Measurements from ENCODE around the gene EIF6.
"Not testable (repeated sequence)": the region's sequence is repeated elsewhere in the genome, so short reads cannot be mapped to it uniquely, and the experiment has no call there.

The EIF6 gene

DNA sequence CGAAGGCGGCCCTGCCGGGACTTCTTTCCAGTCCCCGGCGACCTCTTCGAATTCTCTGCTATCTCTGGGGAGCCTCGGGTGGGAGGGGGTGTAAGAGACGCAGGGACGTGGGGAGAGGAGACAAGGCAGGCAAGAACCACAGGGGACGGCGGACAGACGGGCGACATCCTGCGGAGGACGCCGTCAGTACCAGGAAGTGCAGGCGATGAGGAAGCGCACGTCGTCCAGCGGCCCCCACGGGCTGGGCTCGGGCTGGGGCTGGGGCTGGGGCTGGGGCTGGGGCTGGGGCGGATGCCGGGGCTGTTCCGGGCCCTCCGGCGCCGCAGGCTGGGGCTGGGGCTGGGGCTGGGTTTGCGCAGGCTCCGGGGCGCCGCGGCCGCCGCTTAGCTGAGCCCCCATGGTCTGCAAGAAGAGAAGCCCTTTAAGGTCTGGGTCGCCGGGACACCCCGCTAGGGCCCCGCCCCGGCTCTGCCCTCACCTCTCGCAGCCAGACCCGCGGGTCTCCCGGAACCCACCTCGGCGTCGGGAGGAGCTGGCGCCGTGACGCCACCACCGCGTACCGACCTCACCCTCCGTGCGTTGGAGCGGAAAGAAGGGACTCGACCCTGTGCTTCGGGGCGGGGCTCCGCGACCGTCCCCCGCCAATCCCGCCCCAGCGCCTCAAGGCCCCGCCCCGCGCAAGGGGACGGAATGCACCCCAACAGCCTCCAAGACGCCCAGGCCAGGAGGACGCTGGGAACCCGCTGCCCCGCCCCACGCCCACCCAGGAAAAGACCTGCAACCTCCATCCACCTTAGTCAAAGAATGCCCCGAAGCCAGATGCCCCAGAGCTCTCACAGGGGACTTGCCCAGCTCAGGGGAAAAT lies 6.8 kb downstream of the EIF6 start, which contains the start of gene MMP24OS:
MMP24OS (minus strand) TSS at position 592 of the 865 bp plus-strand sequence; CDS start at position 399, 193 bp downstream.
- DNase-seq (ENCODE audit: low spot score), result peak; percentile 80

DNA sequence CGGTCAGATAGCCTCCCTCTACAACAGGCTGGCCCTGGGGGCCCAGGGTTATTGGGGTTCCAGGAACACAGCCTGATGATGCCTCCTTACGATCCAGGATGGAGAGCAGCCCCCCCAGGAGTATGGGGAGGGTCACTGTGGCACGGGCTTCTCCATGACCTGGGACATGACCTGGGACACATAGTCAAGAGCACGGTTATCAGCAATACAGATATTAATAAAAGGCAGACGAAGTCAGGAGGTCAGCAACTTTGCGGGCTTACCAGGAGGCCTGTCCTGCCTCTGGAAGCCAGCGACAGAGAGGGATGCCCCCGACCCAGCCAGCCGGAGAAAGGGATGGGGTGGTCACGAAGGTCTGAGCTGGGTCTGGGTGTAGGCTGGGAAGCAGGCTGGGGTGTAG lies 7.4 kb downstream of the EIF6 start:
- no peak for DNase-seq (ENCODE audit: low spot score)

DNA sequence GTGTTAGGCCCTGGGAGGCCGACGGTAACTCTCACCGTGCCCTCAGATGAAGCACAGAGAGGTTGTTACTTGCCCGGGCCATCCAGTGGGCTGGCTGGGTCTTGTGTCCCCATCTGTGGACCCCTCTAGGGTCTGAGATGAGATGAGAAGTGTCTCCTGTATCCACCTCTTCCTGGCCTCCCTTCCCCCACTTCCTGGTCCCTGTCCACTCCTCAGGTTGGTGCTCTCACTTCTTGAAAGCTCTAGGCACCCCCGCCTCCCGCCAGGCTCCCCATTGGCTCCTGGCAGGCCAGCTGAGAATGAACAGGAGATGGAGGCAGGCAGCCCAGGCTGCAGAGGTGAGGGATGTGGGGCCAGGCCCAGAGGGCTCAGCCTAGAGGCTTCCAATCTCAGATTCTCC lies 8.2 kb downstream of the EIF6 start:
- no peak for DNase-seq (ENCODE audit: low spot score)

DNA sequence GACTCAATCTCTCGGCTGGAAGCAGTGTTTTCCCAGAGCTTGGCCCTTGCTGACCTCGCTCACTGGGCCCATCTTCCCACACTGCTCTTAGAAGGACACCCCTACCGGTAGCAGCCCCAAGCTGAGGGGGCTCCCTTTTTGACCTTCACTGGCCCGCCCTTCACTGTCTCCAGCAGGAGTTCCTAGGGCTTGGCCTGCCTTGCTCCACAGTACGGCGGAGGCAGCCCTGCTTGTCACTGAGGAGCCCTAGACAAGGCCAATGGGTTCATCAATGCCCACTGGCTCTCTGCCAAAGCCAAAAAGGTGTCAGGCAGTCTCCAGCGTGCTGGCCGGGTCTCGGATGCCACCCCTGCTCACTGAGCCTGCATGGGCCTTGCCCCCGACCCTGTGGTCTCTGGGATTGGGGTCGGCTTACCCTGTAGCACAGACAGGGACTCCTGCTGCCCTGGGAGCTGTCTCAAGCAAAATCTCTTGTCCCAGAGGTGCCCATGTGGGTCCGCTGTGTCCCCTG lies 8.8 kb downstream of the EIF6 start:
- DNase-seq (ENCODE audit: low spot score), result no peak

DNA sequence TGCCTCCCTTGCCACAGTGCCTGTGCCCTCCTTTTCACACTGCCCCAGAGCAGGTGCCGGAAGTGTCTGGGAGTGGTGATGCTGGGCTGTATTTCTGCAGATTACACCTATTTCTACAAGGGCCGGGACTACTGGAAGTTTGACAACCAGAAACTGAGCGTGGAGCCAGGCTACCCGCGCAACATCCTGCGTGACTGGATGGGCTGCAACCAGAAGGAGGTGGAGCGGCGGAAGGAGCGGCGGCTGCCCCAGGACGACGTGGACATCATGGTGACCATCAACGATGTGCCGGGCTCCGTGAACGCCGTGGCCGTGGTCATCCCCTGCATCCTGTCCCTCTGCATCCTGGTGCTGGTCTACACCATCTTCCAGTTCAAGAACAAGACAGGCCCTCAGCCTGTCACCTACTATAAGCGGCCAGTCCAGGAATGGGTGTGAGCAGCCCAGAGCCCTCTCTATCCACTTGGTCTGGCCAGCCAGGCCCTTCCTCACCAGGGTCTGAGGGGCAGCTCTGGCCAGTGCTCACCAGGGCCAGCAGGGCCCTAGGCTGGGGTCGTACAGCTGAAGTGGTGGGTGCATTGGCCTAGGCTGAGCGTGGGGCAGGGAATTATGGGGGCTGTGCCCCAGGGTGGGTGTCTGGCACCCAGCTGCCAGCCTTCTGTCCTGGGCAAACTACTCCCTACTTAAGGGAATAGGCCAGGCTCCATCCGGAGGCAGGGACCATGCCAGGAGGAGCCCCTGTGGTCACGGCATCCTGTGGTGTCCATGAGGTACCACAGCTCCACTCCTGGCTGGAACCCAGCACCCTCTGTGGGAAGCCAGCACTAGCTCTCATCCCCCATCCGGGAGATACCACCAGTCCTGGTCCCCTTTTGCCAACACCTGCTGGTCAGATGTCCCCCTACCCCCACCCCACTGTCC lies 10.1 kb downstream of the EIF6 start:
- DNase-seq (ENCODE audit: low spot score), result no peak

DNA sequence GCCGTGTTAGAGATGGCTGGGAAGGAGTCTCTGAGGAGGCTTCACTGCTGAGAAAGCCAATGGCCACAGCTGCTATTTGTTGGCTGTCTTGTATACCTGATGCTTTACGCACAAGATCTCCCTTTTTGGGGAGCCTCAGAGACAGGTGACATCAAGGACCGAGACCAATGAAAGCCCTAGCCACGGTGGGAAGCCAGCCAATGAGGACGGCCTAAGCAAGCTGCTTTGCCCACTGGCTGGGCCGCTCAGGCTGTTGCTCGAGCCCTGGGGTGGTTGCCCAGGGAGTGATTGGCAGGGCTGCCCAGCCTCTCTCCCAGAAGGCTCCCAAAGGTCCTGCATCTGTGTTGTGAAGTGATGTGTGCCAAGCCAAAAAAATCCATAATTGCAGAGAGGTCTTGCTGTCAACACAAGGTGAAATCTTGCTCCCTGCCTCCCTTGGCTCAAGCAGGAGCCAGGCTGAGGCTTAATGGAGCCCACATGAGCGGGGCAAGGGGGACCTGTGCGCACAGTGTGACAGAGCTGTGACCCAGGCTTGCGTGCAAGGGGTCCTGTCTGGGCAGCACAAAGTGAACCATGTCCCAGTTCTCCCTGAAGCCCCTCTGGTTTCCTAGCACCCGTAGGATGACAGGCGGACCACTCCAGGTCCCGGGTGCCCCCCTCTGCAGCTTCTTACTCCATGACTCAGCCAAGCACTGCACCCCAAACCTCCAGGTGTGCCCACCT lies 11.0 kb downstream of the EIF6 start:
- no peak for DNase-seq (ENCODE audit: low spot score)

DNA sequence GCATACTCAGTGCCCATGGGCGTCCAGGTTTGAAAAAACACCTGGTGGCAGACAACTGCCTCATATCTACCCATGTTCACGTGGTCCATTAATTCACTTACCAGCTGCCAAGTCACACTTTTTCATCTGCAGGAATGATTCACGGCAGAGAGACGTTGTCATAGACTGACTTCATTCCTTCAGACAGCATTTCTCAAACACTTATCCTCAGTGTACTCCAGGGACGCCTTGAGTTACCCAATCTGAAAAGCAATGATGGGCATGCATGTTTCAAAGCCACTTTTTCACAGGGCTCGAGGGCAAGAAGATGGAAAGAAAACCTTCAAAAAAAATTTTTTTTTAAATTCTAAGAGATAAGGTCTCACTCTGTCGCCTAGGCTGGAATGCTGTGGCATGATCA lies 12.7 kb downstream of the EIF6 start:
- DNase-seq (ENCODE audit: low spot score), result no peak

DNA sequence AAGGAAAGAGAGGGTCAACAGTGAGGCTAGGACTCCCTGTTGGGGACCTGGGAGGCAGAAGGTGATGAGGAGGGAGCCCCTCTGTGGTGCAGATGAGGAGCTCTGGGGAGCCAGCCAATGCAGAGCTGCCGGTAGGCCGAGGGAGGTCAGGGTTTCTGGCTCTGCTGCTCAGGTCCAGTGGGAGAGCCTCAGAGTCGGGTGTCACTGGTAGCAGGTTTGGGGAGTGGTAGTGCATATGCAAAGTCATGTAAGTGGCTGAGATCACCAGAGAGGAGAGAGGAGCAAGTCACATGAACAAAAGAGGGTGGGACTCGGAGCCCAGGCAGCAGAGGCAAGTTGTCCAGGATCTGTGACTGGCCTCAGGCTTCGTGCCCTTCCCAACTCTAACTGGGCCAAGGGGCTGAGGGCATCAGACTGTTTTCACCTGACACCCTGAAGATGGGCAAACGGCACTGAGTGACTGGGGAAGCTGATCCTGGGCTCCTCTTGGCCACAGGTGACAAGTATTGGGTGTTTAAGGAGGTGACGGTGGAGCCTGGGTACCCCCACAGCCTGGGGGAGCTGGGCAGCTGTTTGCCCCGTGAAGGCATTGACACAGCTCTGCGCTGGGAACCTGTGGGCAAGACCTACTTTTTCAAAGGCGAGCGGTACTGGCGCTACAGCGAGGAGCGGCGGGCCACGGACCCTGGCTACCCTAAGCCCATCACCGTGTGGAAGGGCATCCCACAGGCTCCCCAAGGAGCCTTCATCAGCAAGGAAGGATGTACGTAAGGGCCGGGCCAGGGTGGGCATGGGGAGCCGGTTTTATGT lies 13.3 kb downstream of the EIF6 start:
- DNase-seq (ENCODE audit: low spot score), result no peak

DNA sequence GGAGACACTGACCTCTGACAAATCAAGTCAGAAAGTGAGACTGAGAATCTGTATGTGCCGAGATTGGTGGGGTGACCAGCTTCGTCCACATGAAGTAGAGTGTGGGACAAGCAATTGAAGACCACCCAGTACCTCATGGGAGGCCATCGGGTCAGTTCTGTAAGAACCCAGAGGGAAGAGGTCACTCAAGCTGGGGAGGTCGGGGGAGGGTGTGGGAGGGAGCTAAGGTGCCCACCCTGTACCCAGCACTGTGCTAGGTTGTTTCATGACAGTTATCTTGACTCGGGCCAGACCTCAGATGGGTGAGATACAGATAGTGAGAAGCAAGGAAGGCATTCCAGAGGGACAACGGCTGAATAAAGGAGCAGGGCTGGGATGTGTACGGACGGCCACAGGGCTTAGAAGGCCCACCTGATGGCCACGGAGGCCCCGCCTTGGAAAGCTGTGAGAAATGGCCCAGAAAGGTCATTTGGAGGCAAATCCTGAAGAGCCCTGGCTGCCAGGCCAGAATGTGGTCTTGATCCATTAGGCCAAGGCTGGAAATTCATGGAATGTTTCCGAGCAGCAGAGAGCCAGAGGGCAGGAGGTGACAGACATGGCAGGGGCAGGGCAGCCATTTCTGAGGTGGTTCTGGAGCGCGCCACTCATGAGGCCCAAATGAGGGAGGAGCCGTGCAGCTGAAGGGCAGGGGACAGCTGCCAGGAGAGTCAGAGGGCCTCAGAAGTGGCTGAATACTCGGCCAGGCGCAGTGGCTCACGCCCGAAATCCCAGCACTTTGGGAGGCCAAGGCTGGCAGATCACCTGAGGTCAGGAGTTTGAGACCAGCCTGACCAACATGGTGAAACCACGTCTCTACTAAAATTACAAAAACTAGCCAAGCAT lies 14.3 kb downstream of the EIF6 start:
- no peak for DNase-seq (ENCODE audit: low spot score)

DNA sequence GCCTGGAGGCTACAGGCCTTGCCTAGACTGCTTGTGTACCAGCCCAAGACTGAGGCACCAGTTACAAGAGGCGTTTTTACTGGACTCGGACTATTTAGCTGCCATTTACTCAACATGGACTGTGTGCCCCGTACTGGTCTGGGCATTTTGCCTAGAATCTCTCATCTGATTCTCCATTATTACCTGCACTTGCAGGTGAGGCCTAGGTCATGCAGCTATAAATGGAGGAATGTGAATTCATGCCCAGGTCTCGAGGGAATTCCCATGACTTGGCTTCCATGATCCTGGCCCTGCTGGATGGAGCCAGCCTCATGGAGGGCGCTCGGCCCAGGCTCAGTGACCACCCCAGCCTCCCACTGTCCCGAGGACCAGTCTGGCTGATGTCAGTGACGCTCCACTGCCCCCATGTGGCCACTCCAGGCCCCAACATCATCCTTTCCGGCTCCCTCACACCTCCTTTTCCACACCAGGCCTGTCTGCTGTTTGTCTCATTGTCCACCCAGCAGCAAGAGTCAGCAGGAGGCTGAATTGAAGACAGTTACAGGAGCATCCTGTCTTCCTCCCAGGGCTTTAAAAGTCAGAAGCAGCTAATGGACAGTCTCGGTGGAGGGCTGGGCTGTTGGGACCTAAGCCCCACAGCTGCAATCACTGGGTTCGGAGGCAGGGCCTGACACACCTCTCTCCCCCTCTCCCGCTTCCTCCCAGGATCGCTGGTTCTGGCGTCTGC lies 15.4 kb downstream of the EIF6 start:
- DNase-seq (ENCODE audit: low spot score), result peak; percentile 40

DNA sequence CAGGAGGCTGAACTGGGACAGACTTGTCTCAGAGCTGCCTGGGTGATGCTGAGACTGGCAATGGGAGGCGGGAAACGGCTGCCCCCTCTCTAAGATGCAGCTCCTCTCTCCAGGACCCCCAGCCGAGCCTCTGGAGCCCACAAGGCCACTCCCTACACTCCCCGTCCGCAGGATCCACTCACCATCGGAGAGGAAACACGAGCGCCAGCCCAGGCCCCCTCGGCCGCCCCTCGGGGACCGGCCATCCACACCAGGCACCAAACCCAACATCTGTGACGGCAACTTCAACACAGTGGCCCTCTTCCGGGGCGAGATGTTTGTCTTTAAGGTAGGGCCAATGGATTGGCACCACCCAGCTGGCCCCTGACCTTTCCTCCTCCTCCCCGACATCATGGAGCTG lies 17.5 kb downstream of the EIF6 start:
- no peak for DNase-seq (ENCODE audit: low spot score)

DNA sequence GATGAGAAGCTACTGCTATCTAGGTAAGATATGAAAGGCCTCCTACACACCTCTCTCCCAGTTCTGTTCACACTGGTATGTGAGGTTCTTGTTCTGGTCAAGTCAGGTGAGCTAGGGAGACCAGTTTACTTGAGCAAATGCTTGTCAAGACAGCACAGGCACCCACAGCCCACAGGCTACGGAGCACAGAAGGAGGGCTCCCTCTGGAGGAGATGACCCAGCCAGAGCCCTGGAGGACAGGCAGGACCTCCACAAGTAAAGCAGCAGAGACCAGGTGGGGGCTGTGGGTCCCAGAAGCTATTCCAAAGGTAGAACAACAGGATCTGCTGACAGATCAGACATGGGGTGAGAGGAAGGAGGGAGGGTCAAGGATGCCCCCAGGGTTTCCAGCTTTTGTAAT lies 19.8 kb downstream of the EIF6 start:
- no peak for DNase-seq (ENCODE audit: low spot score)

DNA sequence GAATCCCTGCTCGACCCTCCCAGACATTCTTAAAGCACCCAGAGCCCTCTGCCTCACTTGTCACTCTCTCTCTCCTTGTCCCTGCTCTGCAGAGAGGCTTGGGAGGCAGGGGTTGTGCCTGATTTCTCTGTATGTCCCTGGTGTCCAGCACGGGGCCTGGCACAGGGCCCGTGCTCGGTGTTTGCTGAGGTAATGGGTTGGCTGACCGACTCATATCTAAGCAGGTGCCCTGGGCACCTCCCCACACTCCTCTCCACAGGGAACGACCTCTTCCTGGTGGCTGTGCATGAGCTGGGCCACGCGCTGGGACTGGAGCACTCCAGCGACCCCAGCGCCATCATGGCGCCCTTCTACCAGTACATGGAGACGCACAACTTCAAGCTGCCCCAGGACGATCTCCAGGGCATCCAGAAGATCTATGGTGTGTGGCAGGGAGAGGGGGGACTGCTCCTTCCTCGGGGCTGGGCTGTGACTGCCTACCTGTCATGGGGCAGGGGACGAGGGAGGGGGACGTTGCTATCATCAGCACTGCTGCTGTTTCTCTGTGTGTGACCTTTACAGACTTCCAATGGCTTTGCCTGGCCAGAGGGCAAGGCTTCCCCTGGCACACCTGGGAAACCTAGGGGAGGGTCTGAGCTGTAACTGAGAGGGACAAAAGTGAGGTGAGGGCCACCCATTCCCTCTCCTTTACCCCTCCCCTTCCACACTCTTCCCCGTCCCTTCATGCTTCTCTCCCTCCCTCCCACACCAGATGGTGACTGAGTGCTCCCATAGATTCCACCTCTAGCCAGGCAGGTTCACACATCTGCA lies 20.8 kb downstream of the EIF6 start:
- DNase-seq (ENCODE audit: low spot score), result no peak

DNA sequence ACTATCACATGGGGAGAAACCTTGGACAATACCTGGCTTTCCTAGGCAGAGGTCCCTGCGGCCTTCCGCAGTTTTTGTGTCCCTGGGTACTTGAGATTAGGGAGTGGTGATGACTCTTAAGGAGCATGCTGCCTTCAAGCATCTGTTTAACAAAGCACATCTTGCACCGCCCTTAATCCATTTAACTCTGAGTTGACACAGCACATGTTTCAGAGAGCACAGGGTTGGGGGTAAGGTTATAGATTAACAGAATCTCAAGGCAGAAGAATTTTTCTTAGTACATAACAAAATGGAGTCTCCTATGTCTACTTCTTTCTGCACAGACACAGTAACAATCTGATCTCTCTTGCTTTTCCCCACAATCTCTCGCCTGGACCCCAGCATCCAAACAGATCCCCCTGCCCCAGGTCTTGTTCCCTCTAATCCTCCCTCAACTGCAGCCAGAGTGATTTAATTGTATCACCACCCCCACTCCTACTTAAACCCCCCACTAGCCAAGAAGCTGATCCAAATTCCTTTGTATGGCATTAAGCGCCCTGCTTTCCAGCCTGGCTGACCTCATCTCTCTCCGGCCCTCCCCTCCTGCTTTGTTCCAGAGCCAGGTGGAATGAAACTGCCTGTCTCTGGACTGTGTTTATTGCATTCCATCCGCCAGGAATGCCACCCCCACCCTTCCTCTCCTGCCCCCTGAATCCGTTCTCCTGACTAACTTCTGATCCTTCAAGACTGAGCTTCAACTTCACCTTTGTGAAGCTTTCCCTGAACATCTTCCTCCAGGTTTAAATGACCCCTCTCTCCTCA lies 21.6 kb downstream of the EIF6 start:
- not testable (repeated sequence) for DNase-seq (ENCODE audit: low spot score)

DNA sequence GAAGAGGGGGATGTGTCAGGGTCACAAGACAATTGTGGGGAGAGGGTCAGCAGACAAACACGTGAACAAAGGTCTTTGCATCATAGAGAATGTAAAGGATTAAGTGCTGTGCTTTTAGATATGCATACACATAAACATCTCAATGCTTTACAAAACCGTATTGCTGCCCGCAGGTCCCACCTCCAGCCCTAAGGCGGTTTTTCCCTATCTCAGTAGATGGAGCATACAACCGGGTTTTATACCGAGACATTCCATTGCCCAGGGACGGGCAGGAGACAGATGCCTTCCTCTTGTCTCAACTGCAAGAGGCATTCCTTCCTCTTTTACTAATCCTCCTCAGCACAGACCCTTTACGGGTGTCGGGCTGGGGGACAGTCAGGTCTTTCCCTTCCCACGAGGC lies 22.3 kb downstream of the EIF6 start:
- DNase-seq (ENCODE audit: low spot score), result not testable (repeated sequence)

DNA sequence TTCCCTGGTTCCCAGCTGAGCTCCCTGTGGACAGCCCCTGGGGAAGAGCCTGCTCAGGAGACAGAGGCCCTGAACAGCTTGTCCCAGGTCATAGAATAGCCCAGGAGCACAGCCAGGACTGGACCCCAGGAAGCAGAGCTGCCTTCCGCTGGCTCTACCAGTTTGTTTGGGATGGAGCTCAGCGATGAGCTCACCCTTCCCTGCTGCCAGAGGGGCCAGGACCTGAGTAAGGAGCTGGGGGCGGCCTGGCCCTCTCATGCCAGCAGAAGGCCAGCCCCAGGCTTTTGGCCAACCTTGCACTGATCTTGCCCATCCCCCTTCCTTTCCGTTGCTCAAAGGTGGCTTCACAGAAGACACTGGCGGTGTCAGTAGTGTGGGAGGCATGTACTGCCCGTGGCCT lies 24.1 kb downstream of the EIF6 start:
- no peak for DNase-seq (ENCODE audit: low spot score)

DNA sequence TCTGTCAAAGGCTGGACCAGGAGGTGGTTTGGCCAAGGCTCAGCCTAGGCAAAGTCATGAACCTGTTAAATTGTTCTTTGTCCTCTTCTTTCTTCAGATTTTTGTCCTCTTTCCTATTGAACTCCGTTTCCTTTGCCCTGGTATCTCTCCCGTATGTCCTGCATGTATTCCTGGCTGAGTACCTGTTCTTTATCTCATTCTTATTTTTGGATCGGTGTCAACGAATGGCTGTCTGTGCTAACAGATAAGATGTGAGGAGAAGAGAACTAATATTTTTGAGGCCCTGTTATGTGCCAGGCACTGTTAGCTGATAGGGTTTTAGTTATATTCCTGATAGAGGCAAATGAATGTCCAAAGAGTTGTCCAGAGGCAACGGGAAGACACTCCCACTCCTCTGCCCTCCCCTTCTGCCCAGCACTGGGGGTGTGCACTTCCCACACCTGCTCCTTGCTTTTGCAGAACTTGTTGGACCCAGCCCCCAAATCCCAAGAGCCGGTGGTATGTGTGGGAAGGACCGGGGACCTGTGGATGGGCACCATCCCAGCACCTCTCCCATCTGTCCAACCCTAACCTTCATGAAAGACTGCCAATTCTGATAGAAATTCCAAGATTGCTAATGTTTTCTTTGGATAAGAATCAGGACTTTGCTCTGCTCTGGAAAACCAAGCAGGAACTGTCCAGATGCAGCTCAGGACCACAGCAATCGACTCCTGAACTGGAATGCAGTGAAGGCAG lies 27.2 kb downstream of the EIF6 start:
- DNase-seq (ENCODE audit: low spot score), result no peak

Measured in globus pallidus (tissue), 1 donor.